HG02678 (cell line): Measurements from ENCODE around the gene ST6GALNAC5.
"Not testable (repeated sequence)": the region's sequence is repeated elsewhere in the genome, so short reads cannot be mapped to it uniquely, and the experiment has no call there.

Experiments used
- ATAC-seq: cut with Tn5 transposase; IDR thresholded peaks from one replicate; pipeline ENCODE4 v1.9.1; 2021; ENCODE audit warnings: mild to moderate bottlenecking, moderate library complexity; ENCODE audit not compliant: unreplicated experiment

ST6GALNAC5 gene

DNA sequence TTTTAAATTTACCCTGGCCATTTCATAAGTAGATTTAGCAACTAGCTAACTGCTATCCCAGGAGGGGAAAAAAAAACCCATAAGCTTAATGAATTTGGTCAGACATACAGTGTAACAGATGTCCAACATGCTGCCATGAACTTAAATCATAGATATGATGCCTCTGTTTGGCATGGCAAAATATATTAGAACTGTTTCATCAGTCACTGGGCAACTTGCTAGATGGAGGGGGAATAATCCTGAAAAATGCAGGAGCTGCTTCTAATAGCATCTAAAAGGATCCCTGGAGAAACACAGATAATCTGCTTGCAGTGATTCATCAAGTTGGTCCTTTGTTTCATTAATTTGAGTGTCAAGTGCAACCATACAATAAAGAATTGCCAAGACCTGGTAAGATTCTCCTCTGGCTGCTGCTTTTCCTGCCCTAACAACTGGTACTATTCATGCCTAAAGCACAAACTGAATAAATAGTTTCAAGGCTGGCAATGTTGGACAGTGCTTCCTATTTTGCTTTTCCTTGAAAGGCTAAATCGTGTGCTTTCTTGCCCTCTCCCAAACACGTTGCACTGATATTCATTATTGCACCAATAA is 1.5 kb upstream of the ST6GALNAC5 start:
- ATAC-seq: no peak

DNA sequence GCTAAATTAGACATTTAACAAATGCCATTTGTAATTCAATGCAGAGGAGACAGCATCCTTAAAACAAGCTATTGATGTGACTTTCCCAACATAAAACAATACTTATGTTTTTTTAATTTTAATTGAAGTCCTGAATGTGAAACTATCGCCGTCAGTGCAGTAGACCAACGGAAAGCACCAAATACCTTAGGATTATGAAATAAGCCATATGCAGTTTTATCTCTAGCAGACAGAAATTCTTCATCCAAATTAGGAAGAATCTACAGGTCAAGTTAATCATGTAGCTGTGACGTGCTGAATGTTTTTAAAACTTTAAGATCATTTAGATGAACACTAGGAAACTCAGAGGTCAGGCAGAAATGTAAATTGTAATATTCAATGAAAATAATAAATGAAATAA is 714 bp upstream of the ST6GALNAC5 start:
- ATAC-seq: no peak

DNA sequence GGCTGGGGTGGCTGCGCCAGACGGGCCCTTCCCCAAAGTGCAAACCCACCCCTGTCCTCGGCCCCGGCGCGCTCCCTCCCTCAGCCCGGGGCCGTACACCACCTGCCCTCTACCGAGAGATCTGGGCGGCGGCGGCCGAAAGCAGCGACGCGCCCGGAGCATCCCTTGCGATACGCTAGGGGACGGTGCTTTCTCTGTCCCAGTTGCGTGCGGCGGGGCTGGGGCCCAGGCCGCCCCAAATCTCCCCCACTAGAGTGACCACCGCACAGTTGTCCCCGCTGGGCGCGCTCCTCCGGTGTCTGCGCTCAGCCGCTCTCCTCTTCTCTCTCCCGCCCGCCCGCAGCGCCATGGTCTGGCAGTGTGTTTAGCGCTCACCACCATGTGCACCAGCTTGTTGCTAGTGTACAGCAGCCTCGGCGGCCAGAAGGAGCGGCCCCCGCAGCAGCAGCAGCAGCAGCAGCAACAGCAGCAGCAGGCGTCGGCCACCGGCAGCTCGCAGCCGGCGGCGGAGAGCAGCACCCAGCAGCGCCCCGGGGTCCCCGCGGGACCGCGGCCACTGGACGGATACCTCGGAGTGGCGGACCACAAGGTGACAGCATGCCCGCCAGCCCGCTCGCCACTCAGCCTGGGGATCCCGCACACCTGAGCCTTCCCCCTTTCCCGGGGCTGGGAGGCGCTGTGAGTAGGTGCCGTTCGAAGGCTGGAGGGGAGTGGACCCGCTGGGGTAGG is 1.0 kb downstream of the ST6GALNAC5 start:
- peak; percentile 48 for ATAC-seq

DNA sequence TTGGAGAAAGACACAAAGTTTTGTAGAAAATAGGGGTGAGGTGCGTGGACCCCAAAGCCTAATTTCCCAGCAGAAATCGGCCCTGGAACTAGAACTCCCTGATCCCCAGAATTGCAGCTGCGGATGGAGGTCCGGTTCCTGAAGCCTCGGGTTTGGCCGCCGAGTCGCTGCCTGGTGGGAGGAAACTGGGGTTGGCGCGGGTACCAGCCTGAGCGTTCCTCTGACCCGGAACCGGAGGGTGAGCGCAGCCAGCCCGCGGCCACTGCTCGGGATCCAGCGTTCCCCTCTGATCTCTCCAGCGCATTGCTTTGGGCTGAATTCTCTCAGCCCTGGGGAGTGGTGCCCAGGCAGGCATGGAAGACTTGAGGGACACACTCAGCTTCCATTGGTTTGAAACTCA is 1.6 kb downstream of the ST6GALNAC5 start:
- no peak for ATAC-seq

DNA sequence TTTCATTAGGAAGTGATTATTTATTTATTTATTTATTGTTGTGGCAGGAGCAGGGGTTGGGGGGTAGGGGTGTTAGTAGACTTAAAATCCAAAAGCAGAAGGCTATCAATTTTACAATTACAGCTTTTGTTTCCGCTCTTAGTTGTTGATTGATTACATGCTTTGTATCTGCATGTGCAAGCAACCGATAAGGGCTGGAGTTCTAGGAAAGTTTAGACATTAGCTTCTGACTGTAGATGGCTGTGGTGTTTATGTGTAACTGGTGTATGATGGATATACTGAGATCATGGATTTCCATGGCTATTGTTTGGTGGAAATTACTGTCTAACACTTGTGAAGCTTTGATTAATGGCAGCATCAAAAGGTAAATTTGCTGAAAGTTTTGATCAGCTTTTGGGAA is 2.8 kb downstream of the ST6GALNAC5 start:
- ATAC-seq: no peak

DNA sequence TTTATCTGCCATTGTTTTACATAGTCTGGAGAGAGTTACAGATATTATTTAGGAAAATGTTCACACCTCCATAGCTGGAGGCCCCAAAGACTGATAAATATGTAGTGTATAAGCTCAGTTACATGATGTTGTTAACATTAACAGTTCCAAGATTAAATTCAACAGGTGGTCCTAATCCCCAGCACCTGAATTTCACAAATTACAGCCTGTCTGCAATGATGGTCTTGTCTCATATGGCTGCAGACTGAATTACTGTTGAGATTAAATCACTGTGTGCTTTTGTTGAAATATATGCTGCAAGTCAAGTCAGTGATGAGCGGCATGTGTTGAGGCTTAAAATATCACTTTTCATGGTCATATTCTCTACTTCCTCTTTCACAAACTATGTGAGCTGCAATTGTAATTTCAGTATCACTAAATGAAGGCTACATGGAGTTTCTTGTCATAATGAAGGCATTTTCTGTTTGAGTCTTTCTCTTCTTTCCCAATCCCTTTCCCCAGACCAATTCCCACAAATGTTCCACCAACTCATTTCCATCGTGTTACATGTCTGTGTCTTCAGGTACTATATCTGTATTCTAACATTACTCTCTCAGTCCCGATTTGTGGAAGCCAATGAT is 4.2 kb downstream of the ST6GALNAC5 start:
- peak; percentile 87 for ATAC-seq

DNA sequence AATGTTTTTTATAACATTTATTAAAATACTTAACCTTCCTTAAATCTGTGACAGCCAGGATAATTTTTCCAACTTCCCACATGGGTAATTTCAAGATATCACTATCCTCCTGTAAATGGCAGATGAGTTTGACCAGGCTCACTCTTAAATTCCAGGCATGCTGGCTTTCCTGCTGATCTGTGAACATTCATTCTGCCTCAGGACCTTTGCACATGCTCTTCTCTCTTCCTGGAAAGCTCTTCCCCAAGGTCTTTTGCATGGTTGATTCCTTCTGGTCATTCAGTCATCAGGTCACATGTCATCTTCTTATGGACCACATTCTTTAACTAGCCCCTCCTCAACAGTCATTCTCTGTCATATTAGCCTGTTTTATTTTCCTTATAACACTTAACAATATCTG is 5.7 kb downstream of the ST6GALNAC5 start:
- no peak for ATAC-seq

DNA sequence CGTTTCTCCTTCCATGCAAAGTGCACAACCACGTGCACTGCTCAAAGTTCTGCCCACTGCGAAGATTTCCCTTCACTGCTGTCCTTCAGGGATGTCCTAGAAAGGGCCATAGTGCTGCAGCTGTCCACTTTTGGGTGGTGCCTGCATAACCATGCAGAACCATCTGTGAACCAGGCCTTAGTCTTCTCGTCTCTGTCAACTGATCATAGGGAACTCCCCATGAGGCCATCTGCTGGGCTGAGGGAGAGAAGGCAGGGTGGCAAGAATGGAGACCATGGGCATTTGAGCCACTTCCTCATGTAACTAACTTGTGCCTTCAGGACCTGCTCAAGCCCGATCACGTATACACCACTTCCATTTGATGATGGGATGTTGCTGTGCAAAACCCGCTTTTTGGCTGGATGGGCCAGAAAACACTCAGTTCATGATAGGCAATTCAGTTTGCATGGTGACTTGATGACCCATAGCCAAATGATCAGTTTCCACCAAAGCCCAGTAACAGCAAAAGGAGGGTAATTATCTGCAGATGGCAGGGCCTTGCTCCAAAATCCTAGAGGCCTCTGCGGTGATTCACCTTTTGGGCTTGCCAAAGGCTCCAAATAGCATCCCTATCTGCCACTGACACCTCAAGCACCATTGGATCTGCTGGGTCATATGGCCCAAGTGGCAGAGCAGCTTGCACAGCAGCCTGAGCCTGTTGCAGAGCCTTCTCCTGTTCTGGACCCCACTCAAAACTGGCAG is 9.5 kb downstream of the ST6GALNAC5 start:
- ATAC-seq: no peak

DNA sequence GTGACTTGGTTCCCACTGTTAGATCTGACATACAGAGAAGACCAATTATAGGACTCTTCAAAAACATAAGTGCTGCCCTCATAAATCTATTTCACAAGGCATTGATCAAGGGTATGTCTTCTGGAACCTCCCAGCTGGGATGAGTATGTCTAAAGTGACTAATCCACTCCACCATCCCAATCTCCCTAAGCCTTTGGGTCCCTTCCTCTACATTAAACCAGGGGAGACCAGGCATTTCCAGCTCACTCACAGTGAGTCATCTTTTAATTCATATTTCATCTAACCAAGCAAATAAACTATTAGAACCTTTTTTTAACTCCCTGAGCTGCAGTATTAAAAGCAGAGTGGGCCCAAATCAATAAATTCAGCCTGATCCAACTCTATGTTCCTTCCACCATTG is 11.7 kb downstream of the ST6GALNAC5 start:
- not testable (repeated sequence) for ATAC-seq

DNA sequence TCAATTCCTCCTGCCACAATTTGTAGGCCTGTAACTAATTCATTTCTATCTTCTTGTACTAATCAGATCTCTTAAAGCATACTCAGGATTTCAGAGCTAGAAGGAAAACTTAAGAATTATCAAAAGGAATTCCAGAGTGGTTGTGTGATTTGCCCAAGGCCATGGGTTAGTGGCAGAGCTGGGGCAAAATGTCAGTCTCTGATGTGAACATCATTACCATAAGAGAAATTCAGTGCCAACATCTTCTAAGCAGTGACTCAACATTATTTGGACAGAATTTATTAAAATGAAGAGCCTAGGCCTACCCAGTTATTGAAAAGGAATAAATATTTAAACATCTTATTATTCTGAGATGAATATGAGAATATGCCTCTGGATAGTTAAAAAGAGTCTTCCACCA is 14.5 kb downstream of the ST6GALNAC5 start:
- ATAC-seq: no peak

DNA sequence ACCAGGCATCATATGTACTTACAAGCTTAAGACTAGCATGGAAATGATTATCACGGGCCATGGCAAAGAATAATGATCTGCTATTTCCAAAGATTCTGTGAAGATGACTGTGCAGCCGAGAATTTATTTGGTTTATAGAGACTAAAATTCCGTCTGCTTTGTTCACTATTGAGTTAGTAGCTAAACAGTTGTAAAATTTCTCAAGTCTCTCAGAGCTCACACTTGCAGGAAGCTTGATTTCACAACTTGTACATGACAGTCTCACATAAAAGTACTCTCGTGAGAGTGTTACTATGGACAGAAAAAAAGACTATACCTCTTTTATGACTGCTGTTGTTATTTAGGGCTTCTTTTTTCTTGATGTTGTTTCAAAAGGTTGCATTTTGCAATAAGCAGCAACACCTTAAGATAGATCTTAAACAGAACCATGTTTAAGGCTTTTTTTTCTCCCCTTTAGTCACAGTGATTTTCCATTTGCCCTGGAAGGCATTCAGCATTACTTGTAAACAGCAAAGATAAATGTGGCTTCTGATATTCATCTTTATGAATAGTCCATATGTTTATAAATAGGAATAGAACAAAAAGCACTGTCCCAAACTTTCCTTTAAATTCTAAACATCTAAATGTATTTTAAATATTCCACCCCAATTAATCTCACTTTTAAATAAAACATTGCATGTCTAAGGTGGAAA is 24.8 kb downstream of the ST6GALNAC5 start:
- ATAC-seq: no peak

DNA sequence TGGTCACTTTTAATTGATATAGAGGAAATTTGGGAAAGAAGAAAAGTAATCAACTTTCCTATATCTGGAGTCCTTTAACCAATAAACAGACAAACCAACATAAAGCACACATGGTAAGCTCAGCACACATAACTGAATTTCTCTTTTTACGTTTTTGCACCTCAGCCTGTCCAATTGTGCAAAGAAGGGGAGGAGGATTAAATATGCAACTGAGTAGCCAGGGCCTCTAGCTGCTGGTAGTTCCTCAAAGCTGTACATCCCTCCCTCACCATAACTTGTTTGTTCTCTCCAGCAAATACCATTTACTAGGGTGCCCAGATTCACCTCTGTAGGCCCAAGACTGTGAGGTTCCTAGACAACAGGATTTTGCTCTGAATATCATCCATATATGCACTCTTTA is 25.4 kb downstream of the ST6GALNAC5 start:
- ATAC-seq: no peak

DNA sequence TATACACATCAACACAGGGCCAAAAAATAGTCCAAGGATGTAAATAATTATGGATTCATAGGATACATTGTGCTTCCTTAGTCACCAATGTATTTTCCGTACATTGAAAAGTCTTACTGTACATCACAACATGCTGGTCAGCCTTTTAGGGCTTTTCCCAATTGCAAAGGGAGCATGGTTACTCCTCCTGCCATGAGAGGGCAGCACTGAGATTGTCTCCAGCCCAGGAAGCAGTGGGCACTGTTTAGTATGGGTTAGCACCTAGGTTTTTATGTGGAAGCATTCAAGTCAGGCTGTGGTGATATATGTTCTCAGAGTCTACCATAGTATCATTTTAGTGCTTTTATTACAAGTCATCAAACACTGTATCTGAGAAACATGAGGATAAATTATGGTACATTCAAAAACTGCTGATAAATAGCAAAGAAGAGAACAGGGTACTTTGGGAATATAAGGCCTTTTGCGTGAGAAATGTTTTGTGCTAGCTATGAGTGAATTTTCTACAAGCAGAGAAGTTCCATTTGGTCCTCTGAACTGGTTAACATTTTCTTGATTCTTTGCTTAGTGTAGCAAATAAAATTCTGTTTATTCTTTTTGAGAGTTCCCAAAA is 34.0 kb downstream of the ST6GALNAC5 start:
- peak; percentile 99 for ATAC-seq

DNA sequence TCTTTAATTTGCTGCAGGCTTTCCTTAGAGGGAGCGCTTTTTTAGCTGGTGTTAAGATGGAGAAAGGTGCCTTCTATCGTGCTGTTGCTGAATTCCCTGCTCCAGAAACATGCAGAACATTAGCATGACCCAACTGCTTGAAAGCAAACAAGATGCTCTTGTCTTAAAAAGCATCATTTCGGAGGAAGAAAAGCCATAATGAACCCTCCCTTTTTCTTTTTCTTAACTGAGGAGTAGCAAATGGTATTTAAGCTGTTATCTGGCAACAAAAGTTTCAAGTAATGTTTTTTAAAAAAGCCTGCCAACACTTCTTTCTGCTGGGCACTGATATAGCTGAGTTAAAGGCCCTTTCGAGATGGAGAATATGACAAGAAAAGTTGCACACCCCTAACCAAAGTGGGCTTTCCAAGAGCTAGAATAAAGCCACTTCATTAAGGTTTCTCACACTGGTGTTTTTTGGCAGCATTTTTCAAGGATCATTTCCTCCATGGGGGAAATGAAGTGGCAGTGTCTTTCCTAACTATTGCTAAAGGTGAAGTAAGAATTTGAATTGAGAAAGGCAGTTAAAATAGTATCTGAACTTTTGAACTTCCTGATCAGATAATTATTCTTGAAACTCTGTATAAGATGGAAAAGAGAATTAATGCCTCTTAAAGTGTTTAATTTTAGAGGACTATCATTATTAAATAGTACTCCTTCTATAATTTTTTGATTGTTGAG is 38.8 kb downstream of the ST6GALNAC5 start:
- ATAC-seq: no peak

DNA sequence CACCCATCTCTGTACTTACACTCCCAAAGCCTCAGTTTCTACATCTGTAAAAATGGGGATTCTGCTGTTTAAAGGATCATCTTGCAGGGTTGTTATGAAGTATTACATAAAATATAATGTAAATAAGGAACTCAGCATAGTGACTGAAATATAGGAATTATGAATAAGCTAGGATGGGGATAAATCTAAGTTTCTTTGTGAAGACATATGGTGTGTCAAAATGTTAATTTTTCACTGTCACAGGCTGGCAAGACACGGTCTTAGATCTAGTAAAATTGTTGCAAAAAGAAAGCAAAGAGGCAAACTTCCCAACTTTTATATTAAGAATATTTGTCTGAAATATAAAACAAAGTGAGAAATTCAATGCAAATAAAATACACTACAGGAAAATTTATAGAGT is 42.0 kb downstream of the ST6GALNAC5 start:
- ATAC-seq: no peak

DNA sequence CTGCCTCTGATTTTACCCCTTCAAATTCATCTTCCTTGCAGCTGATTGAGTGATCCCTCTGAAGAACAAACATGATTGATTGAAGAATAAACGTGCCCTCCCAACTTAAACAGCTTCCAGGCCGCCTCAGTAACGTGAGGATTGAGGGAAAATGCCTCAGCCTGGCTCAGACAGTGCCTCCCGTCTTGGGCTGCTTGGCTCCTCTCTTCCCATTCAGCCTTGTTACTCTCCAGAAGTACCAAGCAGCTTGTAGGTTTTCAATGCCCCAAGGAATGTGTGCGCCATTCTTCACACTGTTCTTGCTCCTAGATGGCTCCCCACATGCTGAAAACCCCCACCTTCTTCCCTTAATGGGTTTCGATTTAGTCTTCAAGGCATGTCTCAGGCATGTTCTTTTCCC is 51.8 kb downstream of the ST6GALNAC5 start:
- ATAC-seq: no peak

DNA sequence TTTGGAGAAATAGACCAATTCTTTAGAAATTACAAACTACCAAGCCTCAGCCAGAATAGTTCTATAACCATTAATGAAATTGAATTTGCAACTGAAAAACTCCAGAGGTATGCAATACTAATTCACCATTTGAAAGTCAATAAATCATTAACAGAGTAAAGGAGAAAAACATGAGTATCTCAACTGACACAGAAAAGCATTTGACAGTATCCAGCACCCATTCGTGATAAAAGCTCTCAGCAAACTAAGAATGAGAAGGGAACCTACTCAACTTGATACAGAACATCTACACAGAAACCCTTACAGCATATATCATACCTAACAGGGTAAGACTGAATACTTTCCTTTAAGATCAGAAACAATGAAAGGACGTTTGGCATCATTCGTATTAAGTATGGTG is 54.3 kb downstream of the ST6GALNAC5 start:
- ATAC-seq: no peak

DNA sequence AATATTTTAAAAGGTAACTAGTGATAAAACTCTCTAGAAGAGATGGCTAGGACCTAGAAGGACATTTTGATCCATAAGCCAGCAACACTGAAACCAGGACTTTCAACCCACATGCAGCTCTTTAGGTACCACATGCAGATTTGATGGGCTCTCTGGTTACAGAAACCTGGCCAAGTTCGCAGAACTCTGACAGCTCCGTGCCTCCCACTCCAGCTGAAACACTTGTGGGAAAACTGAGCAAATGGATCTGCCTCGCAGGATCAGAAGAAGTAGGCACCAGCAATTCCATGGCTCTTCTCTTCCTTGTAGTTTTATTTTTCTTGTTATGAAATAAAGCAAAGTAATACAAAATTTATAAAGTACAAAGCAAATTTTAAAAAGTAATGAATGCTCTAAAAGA is 58.5 kb downstream of the ST6GALNAC5 start:
- no peak for ATAC-seq

DNA sequence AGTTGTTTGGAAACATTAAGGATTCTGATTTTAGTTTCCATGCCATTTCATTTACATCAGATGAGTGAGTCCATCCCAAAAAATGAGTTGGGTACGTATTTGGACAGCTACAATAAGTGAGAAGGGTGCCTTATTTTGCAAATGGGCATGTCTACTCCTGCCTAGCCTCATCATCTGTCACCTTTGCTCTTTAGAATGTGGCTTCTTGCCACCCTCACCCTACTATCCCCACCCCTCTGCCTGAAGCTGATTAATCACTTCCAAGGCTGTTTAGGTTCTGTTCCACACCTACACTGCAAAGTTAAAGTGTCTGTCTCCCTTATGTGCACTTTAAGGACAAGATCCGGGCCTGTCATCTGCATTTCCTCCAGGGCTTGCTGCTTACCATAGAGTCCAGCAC is 61.2 kb downstream of the ST6GALNAC5 start:
- no peak for ATAC-seq

DNA sequence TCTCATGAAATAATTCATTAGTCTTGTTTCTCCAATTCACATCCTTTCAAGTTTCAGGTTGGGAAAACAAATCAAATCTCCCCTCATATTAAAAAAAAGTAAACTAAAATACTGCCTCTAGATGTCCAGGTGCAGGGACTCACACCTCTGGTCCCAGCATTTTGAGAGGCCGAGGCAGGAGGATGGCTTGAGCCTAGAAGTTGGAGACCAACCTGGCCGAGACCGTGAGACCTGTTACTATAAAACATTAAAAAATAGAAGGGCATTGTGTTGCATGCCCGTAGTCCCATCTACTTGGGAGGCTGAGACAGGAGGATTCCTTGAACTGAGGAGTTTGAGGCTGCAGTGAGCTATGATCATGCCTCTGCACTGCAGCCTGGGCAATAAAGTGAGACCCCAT is 61.9 kb downstream of the ST6GALNAC5 start:
- ATAC-seq: no peak
